Natural killer cell (primary cell): ENCODE results near the gene DCN. TPM values are rescaled to one million over a fixed set of nuclear protein-coding genes. Genes with fewer than 3 reads are reported as not detected.

Experiments
- ATAC-seq, 3 donors: fragments of 150-1000 bp in 2 of 3; fragments of 200-7000 bp in 1 of 3; cut with Tn5 transposase; 1 replicate in 1 of 3; 2 replicates in 2 of 3; pipeline ENCODE4 v1.10.0; 2021; ENCODE audit warnings: mild to moderate bottlenecking in 2 of 3, moderate library complexity in 2 of 3
- DNase-seq, 2 donors: peaks; one replicate each; pipeline versions ENCODE4 v3.0.0 to v3.0.0-alpha.2; 2013 to 2021; ENCODE audit warnings: mixed read lengths in 1 of 2
- H3K27ac ChIP-seq: one replicate; pipeline ENCODE4 v1.5.1; 2013; ENCODE audit warnings: mild to moderate bottlenecking, low read length
- H3K27me3 ChIP-seq: one replicate; pipeline ENCODE4 v1.6.1; 2013; ENCODE audit warnings: low read length; ENCODE audit not compliant: control insufficient read depth, insufficient read depth
- H3K36me3 ChIP-seq: one replicate; pipeline ENCODE4 v1.6.1; 2013; ENCODE audit warnings: low read length; ENCODE audit not compliant: control insufficient read depth, insufficient read depth
- H3K4me1 ChIP-seq: one replicate; pipeline ENCODE4 v1.6.1; 2013; ENCODE audit warnings: low read length; ENCODE audit not compliant: control insufficient read depth, insufficient read depth
- H3K4me3 ChIP-seq: one replicate; pipeline ENCODE4 v1.5.1; 2013; ENCODE audit warnings: low read length
- H3K9me3 ChIP-seq: one replicate; pipeline ENCODE4 v1.6.1; 2013; ENCODE audit warnings: low read length; ENCODE audit not compliant: control insufficient read depth, insufficient read depth
- H3K27ac Mint-ChIP-seq, 2 donors: one replicate each; pipeline ENCODE4 v1.8.0; 2022; ENCODE audit warnings: mild to moderate bottlenecking in 2 of 2, mixed read lengths in 2 of 2, moderate library complexity in 1 of 2
- H3K27me3 Mint-ChIP-seq, 2 donors: one replicate each; pipeline ENCODE4 v1.8.0; 2022; ENCODE audit warnings: low read depth in 2 of 2, mixed read lengths in 2 of 2
- H3K36me3 Mint-ChIP-seq: one replicate; pipeline ENCODE4 v1.8.0; 2022; ENCODE audit warnings: mixed read lengths
- H3K4me1 Mint-ChIP-seq, 2 donors: one replicate each; pipeline ENCODE4 v1.8.0; 2022; ENCODE audit warnings: mixed read lengths in 2 of 2
- H3K4me3 Mint-ChIP-seq: one replicate; pipeline ENCODE4 v1.8.0; 2022; ENCODE audit warnings: mild to moderate bottlenecking, moderate library complexity, mixed read lengths
- H3K9me3 Mint-ChIP-seq, 2 donors: one replicate each; pipeline ENCODE4 v1.8.0; 2022; ENCODE audit warnings: mixed read lengths in 2 of 2
- CTCF ChIP-seq: fragments of 200-600 bp; IDR thresholded peaks from one replicate; pipeline ENCODE4 v1.8.0; 2022; ENCODE audit warnings: antibody characterized with exemption
- WGBS: methylation state at CpG from one replicate; pipeline ENCODE4 v1.1.7; 2013; ENCODE audit warnings: missing lambda C conversion rate; ENCODE audit not compliant: insufficient coverage; 5-methylcytosine and 5-hydroxymethylcytosine counted together
- intact Hi-C: fragments of 100-400 bp; cut with micrococcal nuclease; formaldehyde crosslinking; loops from one replicate; pipeline ENCODE4 v1.14.2; 2022
- total RNA-seq, 4 donors: library from RNA; stranded (reverse); fragments of 120-200 nt in 1 of 4; gene quantifications; one replicate each; pipeline versions ENCODE4 v1.2.3 to v1.2.4, GENCODE V29; 2013 to 2022

Gene DCN
- total RNA-seq, 3 donors from 2014 or later (not counting 1 experiment from before 2014, with no cell fraction given), result 0.90 TPM; not detected in 2

GRCh38 chr12:91104812-91105466 lies 77.7 kb downstream of the DCN start:
- no peak overlapping the region for H3K4me3 Mint-ChIP-seq
- no peaks in the 10 kb centered on the region for H3K9me3 ChIP-seq
- no peaks in the 10 kb centered on the region for H3K27me3 ChIP-seq
- no peaks in the 10 kb centered on the region for H3K36me3 ChIP-seq
- H3K36me3 Mint-ChIP-seq, result no peaks in the 10 kb centered on the region
- H3K9me3 Mint-ChIP-seq, result no peaks in the 10 kb centered on the region
- intact Hi-C loops, result no loop called here
- no peaks in the 10 kb centered on the region for H3K4me1 ChIP-seq
- H3K4me3 ChIP-seq, result no peak overlapping the region
- DNase-seq (no peak), ATAC-seq (no peak)
- no peak overlapping the region for H3K27ac ChIP-seq
- WGBS, result 80% methylated on average over 1 of the region's 1 CpG
- no peak for TF ChIP-seq CTCF
- no peak overlapping the region for H3K27ac Mint-ChIP-seq
- no peaks in the 10 kb centered on the region for H3K4me1 Mint-ChIP-seq
- peaks cover 0 to 3% of the 10 kb centered on the region in 2 donors for H3K27me3 Mint-ChIP-seq

- Mint-ChIP-seq H3K4me3 (no peak overlapping the region), H3K27ac (no peak overlapping the region), H3K4me1 (no peaks in the 10 kb centered on the region), H3K36me3 (no peaks in the 10 kb centered on the region), H3K9me3 (no peaks in the 10 kb centered on the region), H3K27me3 (peaks cover 0 to 3% of the 10 kb centered on the region in 2 donors)
- DNase-seq (no peak), ATAC-seq (no peak)
- intact Hi-C loops, result no loop called here
- no peaks in the 10 kb centered on the region for H3K9me3 ChIP-seq
- H3K36me3 ChIP-seq, result no peaks in the 10 kb centered on the region
- H3K27me3 ChIP-seq, result no peaks in the 10 kb centered on the region
- H3K27ac ChIP-seq, result no peak overlapping the region
- H3K4me3 ChIP-seq, result no peak overlapping the region
- no CpG with 5 or more reads among the region's 1 CpG for WGBS
- no peak for TF ChIP-seq CTCF
- no peaks in the 10 kb centered on the region for H3K4me1 ChIP-seq
Observed at GRCh38 chr12:91103624-91104023, 79.0 kb downstream of the DCN start.

DNA sequence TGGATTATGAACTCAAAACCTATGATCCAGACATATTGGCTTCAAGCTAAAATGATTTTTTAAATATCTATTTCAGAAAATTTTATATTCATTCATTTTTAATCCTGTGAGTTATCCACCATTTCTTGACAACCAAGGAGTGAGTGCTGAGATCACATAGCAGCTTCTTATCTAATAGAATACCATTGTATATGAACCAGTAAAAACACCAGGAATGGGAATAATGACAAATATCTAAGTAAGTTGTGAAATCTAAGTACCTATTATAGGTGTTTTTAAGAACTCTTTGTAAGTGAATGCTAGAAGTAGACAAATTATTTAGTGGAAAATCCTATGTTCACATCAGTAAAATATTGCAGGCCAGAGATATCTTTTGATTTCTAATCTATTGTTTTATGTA lies 79.5 kb downstream of the DCN start:
- H3K4me1 ChIP-seq, result no peaks in the 10 kb centered on the region
- Mint-ChIP-seq H3K27ac (no peak overlapping the region), H3K9me3 (no peaks in the 10 kb centered on the region), H3K27me3 (peaks cover 0 to 3% of the 10 kb centered on the region in 2 donors), H3K4me1 (no peaks in the 10 kb centered on the region), H3K36me3 (no peaks in the 10 kb centered on the region), H3K4me3 (no peak overlapping the region)
- DNase-seq (no peak), ATAC-seq (no peak)
- TF ChIP-seq CTCF, result no peak
- H3K27ac ChIP-seq, result no peak overlapping the region
- no peaks in the 10 kb centered on the region for H3K36me3 ChIP-seq
- no peaks in the 10 kb centered on the region for H3K27me3 ChIP-seq
- no peak overlapping the region for H3K4me3 ChIP-seq
- H3K9me3 ChIP-seq, result no peaks in the 10 kb centered on the region
- intact Hi-C loops, result no loop called here

GRCh38 chr12:91100906-91101305 lies 81.7 kb downstream of the DCN start:
- Histone ChIP-seq H3K9me3 (no peaks in the 10 kb centered on the region), H3K4me3 (no peak overlapping the region), H3K27ac (no peak overlapping the region), H3K4me1 (no peaks in the 10 kb centered on the region), H3K27me3 (no peaks in the 10 kb centered on the region), H3K36me3 (no peaks in the 10 kb centered on the region)
- no peak for ATAC-seq
- no peaks in the 10 kb centered on the region for H3K4me1 Mint-ChIP-seq
- H3K36me3 Mint-ChIP-seq, result no peaks in the 10 kb centered on the region
- H3K27me3 Mint-ChIP-seq, result no peaks in the 10 kb centered on the region
- H3K27ac Mint-ChIP-seq, result no peak overlapping the region
- H3K9me3 Mint-ChIP-seq, result no peaks in the 10 kb centered on the region
- no peak for TF ChIP-seq CTCF
- no peak for DNase-seq
- intact Hi-C loops, result no loop called here
- WGBS, result 33% methylated on average over 1 of the region's 2 CpGs
- H3K4me3 Mint-ChIP-seq, result no peak overlapping the region
